Stimulated activated CD8-positive, alpha-beta memory T cell treated with anti-CD3 and anti-CD28 coated beads, Interleukin-12 subunit alpha, Interleukin-12 subunit beta, amount 100 ng/mL, for 4 hours (primary cell): ENCODE measurements around the gene GZMB.
"Not testable (repeated sequence)": the region's sequence is repeated elsewhere in the genome, so short reads cannot be mapped to it uniquely, and the experiment has no call there.

Source experiments
- DNase-seq: peaks from one replicate; pipeline ENCODE4 v3.0.0-alpha.2; 2020; ENCODE audit warnings: low read depth

The GZMB gene

GRCh38 chr14:24630872-24631477, 3.0 kb downstream of the GZMB start:
- DNase-seq, result no peak

DNA sequence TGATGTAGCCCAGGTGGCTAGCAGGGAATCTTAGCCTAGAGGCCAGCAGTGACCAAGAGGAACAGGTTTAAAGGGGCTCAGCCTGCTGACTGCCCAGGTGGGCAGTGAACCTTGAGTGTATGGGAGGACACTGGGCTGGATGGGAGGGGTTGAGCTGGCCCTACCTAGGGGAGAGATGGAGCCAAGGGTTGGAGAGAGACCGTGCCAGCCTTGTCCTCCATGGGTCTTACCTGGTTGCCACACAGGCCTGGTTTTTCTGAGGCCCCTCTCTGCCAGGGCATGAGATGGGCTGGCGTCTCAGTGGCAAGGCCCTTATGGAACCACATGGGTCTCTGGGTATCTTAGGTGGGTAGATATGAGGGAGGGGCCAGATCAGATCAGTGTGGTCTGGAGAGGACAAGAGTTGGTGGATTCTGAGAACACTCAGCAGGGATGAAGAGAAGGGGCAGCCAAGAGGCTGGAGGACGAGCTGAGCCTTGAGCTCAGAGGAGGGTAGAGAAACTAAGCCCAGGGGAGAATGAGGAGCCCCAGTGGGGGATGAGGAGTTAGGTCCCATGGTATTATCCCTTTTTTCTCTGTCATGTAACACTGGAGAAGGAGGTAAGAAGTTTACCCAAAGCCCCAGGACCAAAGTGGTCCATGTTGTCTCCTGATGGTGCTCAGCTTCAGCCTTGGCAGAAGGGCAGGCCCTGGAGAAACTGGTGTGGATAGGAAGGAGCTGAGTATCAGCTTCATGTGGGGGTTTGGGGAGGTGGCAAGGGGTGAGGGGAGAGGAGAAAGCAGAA, 3.7 kb downstream of the GZMB start:
- no peak for DNase-seq

- no peak for DNase-seq
Observed at GRCh38 chr14:24629521-24629920, 4.5 kb downstream of the GZMB start.

GRCh38 chr14:24613747-24614146, 20.2 kb downstream of the GZMB start:
- DNase-seq, result no peak

- DNase-seq, result no peak
Observed at GRCh38 chr14:24613241-24613640, 20.7 kb downstream of the GZMB start.

GRCh38 chr14:24612196-24612595, 21.8 kb downstream of the GZMB start:
- DNase-seq, result no peak

DNA sequence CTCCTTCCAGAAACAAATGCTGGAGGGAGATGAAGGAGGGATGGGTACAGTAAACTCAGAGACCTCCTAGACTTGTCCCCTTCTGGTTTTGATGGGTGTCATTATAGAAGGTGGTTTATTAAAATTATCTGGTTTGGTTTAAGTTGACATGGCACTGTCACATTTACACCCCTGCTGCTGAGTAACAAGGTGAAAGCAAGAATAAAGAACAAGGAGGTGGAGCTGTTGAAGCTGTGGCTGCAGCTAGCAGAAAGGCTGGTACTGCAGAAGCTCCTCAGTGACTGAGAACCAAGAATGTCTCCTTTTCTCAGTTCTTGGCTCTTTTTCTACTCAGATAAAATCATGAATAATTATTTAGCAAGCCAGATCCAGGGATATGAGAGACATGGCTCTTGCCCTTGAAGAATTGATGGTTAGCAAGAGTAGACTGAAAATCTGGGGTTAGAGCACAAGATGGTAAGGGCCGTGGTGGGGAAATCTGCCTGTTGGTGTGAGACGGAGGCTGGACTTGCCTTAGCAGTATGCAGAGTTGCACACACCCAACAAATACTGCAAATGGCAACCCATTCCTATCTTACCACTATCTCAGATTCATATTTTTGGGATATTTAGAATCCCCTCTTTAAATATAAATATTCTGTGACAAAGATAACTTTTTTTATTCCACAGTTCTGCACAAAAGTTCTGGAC, 24.2 kb downstream of the GZMB start, which contains the start of gene GZMH:
Gene GZMH (minus strand): TSS at position 31 of the 690 bp plus-strand sequence. CDS start 72 bp downstream, outside the sequence.
- no peak for DNase-seq

DNA sequence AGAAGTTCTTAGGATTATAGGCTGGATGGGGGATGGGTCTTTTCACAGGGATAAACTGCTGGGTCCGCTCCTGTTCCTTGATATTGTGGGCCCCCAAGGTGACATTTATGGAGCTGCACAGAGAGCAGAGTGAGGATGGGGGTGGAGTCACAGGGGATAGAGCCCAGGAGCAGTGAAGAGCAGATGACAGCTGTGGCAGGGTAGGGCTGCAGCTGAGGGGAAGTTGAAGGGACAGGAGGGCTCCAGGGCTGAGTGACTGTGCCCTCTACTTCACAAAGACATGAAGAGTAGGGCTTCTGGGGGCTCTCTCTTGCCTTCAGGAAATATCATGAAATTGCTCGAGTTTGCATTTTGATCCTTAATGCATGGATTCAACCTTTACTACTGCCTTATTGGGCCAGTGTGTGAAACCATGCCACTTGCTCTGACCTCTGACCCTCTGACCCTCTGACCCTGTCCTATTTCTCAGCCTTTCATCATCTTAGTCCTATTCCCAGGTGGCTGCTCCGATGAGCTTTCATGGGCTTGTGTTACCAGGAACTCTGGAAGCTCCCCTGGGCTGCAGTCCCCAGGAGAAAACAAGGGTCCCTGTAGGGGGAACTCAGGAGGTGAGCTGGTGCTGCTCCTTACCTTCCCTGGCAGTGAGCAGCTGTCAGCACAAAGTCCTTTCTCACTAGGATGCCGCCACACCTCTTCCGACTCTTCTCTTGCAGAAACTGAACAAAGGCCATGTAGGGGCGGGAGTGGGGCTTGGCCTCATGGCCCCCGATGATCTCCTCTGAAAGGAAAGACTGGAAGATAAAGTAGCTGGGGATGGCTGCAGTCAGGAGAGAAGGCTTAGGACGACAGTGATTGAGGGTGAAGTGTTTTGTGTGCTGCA, 26.1 kb downstream of the GZMB start:
- no peak for DNase-seq

DNA sequence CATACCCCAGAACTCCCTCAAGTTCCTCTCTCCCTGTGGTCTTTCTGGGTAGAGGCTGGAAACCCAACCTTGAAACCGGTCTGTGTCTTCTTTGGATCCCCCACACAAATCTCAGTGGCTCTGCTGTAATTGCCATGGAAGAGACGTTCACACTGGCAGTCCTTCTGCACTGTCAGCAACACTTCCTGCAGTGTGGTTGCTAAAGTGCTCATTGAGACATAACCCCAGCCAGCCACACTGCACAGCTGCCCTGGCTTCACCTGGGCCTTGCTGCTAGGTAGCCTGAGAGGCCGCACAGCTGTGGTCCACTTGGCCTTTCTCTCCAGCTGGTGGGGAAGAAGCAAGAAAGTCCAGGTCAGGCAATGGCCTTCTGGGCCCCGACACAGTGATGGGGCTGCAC, 26.9 kb downstream of the GZMB start:
- no peak for DNase-seq

- DNase-seq, result no peak
Observed at GRCh38 chr14:24606297-24606696, 27.7 kb downstream of the GZMB start.

- peak; percentile 52 for DNase-seq
Observed at GRCh38 chr14:24605435-24606190, 28.4 kb downstream of the GZMB start.

- DNase-seq, result no peak
Observed at GRCh38 chr14:24597403-24597802, 36.6 kb downstream of the GZMB start.

DNA sequence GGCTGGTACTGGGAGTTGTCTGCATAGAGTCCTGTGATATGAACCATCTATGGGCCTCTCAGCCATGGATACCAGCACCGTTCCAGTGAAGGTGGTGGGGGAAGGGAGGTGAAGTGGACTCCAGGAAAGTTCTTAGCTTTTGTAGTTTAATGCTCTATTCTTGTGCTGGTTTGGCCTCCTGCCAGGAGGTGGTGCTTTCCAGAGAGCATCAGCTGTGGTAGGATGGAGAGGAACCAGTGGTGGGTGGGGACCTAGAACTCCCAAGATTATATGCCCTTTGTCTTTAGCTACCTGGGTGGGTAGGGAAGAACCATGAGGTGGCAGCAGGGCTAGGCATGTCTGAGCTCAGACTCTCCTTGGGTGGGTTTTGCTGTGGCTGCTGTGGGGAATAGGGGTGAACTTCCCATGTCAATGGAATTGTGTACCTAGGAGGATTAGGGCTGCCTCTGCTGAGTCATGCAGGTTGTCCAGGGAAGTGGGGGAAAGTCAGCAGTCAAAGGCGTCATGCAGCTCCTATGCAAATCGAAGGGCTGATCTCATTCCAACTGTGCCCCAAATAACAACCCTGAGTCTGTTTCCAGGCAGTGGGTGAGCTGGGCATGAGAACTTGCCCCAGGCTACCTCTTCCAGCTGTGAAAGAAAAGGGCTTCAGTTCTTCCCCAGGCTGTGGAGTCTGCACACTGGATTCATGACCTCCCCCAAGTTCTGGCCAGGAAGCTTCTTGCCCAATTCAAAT, 38.7 kb downstream of the GZMB start:
- no peak for DNase-seq

- not testable (repeated sequence) for DNase-seq
Observed at GRCh38 chr14:24591004-24591403, 43.0 kb downstream of the GZMB start.

DNA sequence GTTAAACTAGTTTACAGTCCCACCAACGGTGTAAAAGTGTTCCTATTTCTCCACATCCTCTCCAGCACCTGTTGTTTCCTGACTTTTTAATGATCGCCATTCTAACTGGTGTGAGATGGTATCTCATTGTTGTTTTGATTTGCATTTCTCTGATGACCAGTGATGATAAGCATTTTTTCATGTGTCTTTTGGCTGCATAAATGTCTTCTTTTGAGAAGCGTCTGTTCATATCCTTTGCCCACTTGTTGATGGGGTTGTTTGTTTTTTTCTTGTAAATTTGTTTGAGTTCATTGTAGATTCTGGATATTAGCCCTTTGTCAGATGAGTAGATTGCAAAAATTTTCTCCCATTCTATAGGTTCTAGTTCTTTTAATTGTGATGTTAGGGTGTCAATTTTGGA, 49.6 kb downstream of the GZMB start:
- not testable (repeated sequence) for DNase-seq
